NCI-H128 (cell line): ENCODE results near the gene RAD9A.
A peak's percentile ranks its signal among the peaks of the same experiment; 100 is the strongest.

Experiments
- DNase-seq: peaks from one replicate; lab custom pipeline; 2025; ENCODE audit not compliant: unreplicated experiment; lab: John Stamatoyannopoulos, UW

RAD9A gene

DNA sequence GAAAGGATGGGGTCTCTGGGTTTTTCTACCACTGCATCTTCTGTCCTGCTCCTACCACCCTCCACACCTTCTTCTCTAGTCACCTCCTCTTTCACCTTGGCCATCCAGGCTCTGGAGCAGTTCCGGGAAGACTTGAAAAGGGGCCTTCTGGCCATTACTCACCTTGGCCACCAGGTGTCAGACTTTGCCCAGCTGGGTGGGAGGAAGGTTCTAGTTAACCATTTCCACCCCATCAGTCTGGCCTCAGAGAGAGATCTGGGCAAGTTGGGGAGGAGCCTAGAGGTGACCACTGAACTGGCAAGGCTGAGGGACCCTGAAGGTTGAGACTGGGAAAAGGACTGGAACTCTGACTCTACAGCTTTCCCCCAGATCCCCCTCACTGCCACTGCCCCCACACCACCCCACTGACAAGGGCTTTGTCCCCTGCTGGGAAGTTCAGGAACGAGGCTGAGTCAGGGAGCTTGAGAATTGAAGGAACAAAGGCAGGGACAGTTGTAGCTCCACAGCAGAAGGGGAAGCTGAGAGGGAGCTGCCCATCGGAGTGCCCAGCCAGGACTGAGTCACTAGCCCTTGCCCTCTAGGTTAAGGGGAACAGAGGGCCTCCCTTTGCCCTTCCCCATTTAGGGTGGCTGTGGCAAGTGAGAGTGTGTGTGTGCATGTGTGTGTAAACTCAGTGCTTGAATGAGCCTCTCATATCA is 34.8 kb upstream of the RAD9A start:
- DNase-seq, result peak; percentile 70

DNA sequence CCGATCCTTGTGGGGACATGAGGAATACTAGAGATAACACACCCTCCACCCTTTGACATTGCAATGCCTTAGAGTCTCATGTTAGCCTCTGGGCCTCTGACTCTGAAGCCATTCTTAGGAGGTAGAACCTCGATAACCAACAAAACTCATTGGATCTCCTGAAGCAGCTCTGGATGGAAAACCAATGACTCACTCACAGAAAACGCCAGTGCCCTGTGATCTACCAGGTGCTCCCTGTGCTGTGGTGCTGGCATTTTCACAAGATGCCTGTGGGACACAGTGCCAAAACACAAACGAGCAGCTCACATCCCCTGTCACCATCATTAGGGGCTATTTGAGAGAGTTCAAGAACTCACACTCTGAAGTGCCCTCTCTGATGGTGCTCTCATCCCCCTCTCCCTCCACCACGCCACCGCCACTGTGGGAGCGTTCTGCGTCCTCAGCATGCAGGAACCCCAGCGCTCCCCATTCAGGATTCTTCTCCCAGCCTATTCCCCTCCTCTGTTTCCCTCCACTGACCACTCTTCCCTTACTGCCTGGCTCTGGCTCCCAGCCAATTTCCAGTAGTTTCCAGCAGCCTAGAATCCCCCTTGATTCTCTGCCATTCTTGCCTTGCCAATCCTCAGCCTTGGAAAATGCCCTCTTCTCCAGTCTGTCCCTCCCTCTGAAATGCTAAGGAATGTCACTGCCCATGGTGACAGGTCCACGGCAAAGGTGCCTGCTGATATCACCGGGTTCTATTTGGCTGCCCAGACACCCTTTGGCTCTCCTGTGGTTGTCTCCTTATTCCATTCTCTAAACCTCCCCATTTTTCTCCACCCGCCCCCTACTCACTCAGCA is 33.7 kb upstream of the RAD9A start:
- no peak for DNase-seq

DNA sequence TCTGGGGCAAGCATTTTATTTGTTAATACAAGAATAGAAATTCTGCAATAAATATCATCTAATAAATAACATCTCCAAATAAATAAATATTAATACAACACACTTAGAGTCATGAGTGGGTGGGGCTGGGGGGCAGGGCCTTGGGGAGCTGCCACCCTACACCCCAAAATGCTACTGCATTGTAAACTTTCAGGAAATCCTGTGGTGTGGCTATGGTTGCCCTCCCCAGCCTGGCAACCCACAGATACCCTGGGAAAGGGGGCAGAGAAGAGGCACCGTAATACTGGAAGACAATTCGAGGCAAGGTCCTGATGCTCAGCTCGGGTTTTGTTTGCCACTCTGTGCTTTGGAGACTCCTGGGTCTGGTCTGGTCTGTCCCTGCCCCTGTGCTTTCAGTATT is 27.6 kb upstream of the RAD9A start:
- no peak for DNase-seq

DNA sequence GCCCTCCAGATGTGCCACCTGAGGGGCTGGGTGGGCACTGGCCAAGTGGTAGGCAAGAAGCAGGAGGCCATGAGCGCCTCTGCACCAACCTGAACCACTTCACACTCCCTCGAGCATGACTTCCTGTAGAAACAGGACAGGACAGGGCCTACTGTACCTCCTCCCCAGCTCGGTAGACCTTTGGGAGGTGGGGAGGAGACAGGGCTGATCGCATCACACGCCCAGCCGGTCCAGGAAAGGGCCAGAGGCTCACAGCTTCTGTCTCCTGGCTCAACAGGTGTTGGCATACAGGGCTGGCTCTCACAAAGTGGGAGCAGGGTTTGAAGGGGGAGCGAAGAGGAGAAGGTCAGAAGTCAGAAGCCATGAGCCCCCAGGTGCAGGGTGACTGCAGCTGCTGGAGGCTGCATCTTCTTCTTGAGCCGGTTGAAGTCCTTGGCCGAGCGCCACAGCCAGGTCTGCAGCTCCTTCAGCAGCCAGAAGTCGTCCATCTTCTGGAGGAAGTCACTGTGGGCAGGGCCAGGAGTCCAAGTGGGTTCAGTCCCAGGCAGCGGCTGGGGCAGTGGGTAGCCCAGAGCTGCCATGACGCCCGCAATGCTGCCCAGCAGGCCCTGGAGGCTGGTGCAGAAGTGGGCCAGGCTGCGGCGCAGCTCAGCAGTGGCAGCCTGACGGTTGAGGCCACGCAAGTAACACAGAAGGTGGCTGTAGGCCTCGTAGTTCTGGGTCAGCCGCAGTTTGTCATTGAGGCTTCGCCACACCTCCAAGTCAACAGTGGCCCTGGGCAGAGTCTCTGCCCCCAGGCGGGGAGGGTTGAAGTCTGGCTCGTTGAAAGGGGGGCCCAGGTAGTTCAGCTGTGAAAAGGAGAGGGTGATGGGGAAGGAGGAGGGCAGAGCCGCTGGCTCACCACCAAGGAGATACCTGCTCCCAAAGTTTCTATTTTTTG is 26.7 kb upstream of the RAD9A start:
- no peak for DNase-seq

DNA sequence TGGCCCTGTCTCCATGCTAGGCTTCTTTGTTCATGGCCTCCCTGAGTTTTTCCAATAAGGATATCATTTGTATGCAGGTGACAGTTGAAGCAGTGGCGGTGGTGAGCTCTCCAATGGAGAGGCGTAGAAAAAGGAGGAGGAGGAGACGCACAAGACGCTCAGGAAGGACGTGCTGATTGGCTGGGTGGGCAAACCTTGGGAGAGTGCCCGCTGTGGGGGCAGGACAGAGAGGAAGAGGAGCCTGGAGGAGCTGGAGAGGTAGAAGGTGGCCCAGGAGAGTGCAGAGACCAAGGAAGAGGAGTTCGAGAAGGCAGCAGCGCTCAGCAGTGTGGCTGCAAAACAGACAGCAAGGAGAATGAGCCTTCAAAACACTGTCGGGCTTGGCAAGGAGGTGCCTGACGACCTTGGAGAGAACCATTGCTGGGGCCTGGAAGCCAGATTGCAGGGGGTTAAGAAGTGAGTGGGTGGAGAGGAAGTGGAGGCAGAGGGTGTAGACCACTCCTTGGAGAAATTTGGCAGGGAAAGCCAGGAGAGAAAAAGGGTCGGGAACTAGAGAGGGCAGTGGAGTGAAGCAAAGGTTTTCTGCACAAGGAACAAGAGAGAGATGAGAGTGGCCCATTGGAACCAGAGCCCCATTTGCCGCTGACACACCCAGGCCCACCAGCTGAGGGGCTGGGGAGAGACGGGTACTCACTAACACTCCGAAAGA is 25.9 kb upstream of the RAD9A start:
- no peak for DNase-seq

DNA sequence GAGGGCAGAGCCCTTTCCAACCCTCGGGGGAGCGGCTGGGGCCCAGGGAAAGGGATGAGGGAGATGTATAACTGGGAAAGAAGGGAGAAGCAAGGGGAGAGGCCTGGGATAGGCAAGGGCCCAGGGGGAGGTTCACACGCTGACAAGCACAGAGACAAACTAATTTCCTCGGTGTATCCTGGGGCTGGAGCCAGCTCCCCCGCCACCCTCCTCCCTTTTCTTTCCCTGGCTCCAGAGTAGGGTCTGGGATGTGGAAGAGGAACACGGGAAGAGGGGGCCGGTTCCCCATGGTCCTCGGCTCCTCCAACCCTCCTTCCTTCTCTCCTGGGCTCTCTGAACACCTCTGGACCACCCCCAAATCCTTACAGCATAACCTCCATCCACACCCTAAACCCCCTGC is 25.2 kb upstream of the RAD9A start:
- DNase-seq, result no peak

DNA sequence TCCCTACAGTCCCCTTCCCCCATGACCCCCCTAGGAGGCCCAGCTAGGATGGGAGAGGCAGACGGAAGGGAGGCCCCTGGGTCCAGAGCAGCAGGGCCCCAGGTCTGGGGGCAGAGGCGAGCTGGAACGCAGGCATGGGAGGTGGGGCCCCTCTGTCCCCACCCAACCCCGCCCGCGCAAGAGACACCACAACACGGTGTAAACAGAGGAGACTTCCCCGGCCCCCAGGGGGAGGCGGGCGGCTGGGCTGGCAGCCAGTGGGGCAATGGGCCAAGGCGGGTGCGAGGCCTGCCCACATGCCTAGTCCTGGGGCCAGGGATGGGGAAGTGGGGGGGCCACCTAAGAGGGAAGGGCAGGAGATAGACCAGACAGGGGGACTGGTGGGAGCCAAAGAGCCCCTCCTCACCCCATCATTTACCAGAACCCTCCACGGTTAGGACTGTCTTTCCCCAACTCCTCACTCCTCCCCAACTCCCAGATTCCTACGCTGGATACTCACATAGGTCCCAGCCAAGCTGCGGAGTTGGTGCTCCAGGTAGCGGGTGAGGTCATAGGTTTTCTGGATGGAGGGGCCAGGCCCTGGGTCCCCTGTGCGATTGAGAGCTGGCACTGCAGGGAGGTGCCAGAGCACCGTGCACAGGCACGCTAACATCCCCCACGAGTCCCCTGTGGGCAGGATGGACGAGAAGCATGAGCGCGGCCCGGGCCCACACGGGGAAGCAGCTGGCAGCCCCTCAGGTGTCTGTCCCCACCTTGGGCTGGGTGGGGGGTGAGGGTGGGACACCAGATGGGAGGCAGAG is 24.6 kb upstream of the RAD9A start:
- no peak for DNase-seq

DNA sequence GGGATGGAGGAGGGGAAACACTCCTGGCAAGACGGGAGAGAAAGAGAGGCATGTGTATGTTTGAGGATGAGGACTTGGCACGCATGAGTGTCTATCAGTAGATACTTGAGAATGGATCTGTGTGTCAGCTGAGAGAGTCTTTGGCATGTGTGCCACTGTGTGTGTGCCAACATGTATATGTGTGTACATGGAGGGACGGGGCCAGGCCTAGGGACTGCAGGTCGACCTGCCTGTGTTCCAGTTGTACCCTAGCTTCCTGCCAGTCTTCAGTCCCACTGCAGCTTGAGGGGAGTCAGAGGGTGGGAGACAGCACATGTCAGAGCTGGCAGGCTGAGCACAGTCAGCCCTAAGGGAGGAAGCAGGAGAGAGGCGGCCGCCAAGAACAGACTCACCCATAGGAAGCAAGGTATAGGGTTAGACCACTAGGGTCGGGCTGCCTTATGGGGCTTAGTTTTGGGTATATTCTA is 24.0 kb upstream of the RAD9A start:
- no peak for DNase-seq

DNA sequence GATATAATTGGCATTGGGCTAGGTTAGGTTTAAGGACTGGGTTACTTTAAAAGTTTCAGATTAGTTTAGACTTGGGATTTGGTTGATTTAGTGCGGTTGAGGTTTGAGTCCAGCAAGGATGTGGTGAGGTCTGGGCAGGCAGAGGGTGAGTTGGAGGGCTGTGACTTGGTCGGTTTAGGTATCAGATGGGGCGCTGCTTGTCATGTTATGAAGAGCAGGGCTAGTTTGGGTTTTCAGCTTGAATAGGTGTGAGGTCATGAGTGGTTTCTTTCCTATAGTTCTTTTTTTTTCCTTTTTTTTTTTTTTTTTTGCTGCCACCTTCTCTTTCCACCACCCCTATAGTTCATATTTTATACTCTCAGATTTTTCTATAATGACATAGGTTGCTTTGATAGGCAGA is 23.2 kb upstream of the RAD9A start:
- no peak for DNase-seq

DNA sequence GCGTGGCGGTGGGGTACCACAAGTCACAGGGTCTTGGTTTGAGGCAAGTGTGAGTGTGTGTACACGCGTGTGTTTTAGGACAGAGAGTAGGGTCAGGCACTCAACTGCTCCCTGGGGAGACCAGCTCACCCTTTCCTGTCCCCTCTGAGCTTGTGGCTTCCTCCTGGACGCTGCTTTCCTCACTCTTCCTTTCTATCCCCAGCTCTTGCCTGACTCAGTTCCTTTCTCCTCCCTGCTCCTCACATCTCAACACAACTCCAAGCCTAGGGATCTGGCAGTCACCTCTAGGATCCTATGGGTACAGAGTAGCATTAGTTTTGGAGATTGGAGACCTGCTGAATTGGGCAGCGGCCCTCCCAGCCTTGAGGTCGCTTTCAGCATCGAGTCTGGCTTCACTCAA is 22.5 kb upstream of the RAD9A start:
- DNase-seq, result no peak

DNA sequence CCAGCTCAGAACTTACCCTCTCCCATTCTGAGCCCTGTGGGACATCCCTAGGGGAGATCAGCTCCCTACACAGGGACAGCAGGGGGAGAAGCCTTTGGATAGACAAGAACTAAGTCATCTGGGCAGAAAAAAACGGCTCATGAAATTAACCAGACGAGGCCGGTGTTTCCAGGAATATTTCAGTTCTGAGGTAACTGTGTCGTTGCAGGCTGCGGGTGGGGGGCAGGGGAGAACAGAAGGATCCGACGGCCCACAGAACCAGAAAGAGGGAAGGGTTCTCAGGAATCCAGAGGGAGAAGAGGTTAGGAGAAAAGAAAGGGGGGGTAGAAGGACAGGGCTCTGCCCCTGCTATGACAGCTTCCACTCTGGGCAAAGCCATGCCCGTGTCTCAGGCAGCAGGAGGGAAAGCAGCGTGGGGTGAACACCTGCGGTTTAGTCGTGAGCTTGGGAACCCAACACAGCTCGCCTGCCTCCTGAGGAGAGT is 21.9 kb upstream of the RAD9A start:
- DNase-seq, result no peak

DNA sequence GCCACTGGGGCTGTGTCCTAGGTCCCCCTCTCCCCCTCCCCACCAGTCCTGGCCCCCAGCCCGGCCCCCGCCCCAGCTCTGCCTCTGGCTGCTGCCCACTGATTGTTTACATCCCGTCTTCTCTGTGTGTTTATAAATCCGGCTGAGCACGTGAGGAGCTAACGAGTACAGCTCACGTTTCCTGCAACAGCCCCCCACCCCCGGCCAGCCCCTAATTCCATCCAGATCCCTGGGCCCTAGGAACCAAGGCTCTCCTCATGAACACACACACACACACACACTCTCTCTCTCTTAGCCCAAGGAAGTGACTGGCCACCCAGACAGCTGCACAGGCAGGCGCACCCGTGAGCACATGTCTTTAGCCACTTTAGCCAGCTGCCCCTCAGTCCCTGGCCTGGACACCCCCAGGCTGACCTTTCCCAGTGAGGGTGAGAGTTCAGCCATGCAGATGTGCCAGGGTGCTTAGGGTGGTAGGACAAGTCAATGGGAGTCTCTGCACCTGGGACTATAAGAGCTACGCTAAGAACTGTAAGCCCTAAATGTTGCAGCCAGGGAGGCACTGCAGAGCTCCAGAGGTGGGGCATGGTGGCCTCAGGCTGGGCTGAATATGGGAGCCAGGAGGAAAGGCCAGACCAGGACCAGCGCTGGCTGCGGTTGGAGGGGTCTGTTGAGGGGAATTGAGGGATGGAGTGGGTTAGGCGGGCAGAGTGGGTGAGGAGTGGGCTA is 21.3 kb upstream of the RAD9A start:
- DNase-seq, result no peak

DNA sequence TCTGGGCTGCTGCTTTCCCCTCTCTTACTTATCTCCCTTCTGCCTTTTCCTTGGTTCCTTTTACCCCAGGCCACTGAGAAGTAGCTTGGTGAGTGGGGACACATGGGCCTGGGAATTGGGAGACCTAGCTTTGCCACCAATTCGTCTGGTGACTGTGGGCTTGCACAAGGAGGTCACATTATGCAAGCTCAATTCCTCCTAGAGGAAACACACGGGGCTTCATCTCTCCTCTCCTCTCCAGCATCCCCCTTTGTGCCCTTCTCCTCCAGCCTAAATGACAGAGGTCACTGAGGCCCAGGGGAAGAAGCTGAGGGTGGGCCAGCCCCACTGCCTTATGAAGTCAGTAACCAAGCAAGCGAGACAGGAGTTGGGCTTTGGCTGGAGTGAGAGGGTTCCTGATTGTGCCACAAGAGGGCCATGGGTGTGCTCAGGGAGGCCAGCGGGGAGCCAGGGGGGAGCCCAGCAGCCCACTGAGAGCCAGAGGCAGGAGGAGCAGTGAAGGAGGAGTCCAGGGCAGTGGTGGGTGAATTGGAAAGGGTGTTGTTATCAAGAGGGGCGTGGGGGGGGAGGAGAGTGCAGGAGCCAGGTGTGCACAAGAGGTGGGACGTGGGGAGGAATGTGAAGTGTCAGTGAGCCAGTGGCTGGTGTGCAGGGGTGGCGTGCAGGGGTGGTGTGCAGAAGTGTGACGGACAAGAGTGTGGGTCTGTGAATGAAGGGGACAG is 20.4 kb upstream of the RAD9A start:
- no peak for DNase-seq

DNA sequence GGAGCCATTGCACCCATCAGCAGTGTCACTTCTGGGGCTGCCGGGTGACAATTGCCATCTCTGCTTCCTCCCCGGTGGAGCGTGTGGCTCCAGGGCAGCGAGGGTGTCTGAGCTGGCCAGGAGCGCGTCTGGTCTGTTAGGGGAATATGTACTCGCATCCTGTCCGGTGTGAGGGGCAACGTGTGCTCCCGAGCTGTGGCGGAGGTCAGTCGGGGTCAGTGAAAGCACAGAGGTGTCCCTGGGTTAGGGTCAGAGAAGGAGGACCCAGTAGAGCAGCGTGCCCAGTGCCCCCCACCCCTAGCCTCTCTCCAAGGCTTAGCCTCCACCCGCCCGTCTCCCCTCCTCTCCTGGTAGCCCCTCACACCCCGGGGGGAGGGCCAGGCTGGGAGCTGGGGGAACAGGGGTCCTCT is 19.9 kb upstream of the RAD9A start:
- DNase-seq, result no peak

DNA sequence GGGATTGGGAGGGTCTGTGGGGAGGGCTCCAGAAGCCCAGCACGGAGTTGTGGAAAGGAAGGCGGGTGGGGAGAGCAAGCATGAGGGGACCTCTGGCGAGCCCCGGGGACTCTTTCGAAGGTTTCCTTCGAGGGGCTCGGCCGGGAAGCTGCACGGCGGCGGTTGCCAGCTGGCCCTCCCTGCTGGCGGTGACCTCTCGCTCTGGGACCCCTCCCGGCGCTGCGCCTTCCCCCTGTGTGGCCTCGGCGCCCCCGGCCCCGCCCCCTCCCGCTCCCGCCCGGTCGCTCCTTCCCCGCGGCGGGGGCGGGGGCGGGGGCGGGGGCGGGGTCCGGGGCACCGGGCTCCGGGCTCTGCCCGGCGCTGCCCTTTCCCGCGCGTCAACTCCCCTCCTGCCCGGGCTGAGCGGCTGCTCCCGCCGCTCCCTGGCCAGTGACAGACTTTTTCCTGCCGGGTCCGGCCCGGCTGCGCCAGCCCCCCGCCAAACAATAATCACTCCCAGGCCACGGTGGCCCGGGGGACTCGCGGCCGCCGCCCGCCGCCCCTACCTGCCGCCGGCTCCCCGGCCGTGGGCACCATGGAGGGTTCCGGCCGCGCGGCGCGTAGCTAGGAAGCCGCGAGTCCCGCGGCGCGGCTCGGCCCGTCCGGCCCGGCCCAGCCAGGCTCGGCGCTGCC is 19.3 kb upstream of the RAD9A start:
- DNase-seq, result no peak

DNA sequence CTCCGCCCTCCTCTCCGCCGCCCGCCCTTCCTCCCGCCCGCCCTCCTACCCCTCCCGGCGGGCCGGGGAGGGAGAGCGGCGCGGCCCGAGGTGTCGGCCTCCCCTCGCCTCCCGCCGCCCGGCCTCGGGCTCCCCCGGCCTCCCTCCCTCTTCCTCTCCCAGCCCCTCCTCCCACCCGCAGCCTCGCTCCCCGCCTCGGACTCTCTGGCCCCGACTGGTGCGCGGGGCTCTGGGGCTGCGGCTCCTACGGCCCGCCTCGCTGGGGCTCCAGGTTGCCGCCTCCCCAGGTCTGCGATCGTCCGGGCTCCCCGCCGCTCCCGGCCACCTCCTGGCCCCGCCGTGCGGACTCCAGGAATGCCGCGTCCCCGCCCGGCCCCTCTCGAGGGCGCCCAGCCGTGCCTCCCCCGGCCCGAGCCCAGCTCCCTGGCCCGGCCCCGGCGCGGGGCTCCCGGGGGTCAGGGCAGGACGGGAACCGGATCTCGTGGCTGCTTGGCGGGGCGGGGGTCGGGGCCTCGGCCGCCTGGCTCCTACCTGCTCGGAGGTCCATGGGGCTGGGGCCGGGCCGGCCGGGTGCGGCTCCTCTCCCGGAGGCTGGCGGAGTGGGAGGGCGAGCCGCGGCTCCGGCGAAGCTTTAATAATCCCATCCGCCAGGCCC is 18.7 kb upstream of the RAD9A start, which contains the start of gene CLCF1:
TSS of gene CLCF1 (minus strand) at position 606 of the 655 bp plus-strand sequence. CDS start at position 547, 59 bp downstream.
- no peak for DNase-seq
